GM10266 (cell line): ENCODE measurements around the gene MATR3.

Source experiments
- DNase-seq: peaks from one replicate; pipeline ENCODE4 v3.0.0; 2012; ENCODE audit errors: extremely low spot score
- TF ChIP-seq, protein P1 (sequence below): IDR thresholded peaks from 2 replicates; pipeline ENCODE4 v1.5.1; 2012; ENCODE audit warnings: mild to moderate bottlenecking, low read depth; ENCODE audit not compliant: control insufficient read depth, insufficient read depth; ENCODE audit errors: missing control alignments

The MATR3 gene, protein sequence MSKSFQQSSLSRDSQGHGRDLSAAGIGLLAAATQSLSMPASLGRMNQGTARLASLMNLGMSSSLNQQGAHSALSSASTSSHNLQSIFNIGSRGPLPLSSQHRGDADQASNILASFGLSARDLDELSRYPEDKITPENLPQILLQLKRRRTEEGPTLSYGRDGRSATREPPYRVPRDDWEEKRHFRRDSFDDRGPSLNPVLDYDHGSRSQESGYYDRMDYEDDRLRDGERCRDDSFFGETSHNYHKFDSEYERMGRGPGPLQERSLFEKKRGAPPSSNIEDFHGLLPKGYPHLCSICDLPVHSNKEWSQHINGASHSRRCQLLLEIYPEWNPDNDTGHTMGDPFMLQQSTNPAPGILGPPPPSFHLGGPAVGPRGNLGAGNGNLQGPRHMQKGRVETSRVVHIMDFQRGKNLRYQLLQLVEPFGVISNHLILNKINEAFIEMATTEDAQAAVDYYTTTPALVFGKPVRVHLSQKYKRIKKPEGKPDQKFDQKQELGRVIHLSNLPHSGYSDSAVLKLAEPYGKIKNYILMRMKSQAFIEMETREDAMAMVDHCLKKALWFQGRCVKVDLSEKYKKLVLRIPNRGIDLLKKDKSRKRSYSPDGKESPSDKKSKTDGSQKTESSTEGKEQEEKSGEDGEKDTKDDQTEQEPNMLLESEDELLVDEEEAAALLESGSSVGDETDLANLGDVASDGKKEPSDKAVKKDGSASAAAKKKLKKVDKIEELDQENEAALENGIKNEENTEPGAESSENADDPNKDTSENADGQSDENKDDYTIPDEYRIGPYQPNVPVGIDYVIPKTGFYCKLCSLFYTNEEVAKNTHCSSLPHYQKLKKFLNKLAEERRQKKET

DNA sequence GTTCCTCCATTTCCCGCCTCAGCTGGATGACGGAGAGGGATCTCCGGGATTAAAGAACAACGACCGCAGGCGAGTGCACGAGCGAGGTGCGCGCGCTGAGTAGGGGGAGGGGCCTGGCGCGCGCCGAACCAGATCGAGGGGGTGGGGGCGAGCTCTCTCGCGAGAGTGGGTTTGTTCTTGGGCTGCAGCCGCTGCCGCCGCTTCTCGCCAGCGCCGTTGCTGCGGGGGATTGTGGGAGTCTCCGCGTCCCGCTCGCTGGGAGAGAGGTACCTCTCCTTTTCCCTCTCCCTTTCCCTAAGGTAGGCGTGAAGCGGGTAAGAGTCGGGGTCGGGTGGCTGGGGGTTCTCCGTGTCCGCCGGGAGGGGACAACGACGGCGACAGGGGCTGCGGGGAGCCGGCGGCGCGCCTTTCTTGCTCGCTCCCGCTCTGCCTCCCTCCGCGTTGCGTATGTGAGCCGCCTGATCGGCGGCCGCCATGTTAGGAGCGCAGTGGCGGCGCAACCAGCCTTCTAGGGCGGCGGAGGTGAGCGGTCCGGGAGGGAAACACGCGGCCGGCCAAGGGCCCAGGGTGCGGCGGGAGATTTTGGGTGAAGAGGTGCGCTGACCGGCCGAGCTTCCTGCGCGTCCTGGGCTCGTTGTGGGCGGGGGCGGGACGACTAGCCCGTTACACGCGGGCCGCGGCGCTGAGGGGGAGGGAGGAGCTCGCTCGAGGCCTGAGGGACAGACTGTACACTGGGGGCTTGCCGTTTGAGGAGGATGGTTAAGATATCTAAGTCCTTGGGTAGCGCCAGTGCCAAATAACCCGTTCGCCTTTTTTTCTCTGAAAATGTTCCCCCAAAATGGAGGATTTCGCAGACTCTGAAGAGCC is at the start of gene MATR3:
Gene MATR3 (plus strand): TSS at position 234 of the 867 bp plus-strand sequence. CDS start 13,676 bp downstream, outside the sequence.
- peak; percentile 89 for DNase-seq
- TF ChIP-seq, protein P1, sequence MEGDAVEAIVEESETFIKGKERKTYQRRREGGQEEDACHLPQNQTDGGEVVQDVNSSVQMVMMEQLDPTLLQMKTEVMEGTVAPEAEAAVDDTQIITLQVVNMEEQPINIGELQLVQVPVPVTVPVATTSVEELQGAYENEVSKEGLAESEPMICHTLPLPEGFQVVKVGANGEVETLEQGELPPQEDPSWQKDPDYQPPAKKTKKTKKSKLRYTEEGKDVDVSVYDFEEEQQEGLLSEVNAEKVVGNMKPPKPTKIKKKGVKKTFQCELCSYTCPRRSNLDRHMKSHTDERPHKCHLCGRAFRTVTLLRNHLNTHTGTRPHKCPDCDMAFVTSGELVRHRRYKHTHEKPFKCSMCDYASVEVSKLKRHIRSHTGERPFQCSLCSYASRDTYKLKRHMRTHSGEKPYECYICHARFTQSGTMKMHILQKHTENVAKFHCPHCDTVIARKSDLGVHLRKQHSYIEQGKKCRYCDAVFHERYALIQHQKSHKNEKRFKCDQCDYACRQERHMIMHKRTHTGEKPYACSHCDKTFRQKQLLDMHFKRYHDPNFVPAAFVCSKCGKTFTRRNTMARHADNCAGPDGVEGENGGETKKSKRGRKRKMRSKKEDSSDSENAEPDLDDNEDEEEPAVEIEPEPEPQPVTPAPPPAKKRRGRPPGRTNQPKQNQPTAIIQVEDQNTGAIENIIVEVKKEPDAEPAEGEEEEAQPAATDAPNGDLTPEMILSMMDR = no peak

DNA sequence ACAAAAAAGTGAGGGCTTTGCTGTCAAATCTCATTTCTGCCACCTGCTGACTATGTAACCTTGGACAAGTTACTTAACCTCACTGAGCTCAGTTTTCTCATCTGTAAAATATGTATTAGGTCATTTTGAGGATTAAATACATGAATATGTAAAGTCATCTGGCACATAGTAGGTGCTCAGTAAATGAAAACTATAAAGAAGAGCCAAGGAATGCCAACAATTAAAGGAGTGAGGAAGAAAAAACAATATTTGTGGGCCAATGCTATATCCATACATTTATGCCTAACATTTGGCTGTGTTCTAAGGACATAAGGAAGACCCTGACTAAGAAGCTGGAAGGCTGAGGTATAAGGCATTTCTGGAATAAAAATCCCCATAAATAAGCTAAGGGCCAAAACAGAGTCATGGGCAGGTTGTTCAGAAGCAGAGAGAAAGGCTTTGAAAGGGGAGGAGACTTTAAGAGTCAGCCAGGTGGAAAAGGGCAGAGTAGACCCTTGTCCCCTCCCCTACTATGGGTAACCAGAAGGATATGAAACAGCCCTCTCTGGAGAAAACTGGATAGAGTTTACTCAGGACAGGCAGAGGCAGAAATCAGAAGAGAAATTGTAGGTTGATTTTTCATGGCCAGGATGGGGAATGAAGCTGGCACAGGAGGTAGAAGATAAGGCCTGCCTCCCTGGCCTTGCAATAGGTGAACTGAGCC is 47.8 kb upstream of the MATR3 start:
- DNase-seq = no peak
- TF ChIP-seq, protein P1 = no peak

DNA sequence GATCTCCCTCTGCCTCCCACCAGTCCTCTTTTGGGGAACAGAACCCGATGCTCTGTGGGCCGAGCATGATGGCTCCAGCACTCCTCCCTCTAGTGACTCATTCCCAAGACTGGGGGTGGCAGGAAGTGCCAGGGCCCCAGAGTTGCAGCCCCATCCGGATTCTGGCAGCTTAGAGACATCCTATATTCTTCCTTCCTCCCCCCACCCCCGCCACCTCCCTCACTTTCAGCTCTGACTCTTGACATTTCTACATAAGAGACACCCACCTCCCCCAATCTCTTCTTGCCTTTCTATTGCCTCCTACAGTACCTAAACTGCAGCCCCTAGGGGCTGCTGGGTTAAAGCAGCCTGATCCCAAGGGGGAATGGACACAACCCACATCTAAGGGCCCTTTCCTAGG is 47.1 kb upstream of the MATR3 start:
- TF ChIP-seq, protein P1 = no peak
- no peak for DNase-seq

DNA sequence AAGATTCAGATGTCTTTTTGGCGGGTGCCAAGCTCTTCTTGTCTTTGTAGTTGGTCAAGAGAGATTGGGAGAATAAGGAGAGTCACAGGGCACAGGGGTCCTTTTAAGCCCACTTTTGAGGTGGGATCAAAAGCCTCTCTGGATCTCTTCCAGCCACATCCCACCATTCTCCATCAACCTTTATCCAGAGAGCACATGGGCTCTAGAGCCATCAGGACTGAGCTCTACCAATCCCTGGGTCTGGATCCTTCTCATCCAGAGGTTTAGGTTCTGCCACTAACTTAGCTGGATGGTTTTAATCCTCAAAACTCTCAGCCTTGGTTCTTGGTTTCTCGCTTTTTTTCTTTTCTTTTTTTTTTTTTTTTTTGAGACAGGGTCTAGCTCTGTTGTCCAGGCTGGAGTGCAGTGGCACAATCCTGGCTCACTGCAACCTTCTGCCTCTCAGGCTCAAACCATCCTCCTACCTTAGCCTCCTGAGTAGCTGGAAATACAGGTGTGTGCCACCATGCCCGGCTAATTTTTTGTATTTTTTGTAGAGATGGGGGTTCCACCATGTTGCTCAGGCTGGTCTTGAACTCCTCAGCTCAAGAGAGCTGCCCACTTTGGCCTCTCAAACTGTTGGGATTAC is 44.6 kb upstream of the MATR3 start:
- no peak for DNase-seq
- TF ChIP-seq, protein P1 = no peak

DNA sequence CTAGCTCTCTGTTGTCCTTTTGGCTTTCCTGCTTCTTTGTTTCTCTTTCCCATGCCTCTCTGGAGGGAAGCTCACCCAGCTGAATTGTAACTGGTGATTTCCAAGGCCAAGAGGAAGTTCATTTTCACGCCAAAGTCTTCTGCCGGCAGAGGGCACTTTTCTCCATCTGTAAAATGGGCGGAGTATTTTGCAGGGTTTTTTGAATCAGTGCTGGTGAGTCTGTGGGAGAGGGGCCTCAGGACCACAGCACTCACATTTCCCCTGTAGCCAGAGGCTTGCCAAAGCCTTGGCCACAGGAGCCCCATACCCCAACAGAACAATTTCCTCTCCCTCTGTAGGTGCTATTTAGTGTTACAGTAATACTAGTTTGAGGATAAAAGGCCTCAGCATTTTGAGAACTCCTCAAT is 42.3 kb upstream of the MATR3 start:
- peak; percentile 63 for DNase-seq
- TF ChIP-seq, protein P1 = peak; percentile 68

DNA sequence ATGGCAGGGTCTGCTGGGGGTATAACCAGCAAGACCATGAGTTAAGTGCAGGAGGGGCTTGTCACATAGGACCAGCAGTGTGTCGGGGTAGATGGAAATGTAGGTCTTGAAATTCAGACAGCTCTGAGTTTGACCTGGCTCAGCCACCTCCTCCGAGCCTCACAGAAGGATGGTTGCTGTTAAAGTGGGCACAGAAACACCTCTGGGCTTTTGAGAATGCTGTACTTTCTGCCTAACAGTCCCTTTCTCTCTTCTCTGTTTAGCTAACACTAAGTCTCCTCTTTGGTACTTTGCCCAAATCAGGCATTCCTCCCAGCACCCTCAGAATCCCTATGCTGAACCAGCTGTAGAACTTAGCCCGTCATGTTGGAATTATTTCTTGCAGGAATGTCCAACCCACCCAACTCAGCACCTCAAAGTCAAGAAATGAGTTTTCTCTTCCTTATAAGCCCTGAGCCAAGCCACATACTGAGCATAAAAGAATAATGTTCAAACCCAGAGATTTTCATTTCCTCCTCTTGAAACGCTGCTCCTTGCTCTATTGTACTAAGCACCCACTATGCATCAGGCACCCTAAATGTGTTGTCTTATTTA is 41.7 kb upstream of the MATR3 start:
- TF ChIP-seq, protein P1 = no peak
- DNase-seq = no peak
